Measurements from ENCODE around the gene SPATA20.

The SPATA20 gene

GRCh38 chr17:50604513-50604912, 57.5 kb downstream of the SPATA20 start:
- DNase-seq = peak; percentile 93

DNA sequence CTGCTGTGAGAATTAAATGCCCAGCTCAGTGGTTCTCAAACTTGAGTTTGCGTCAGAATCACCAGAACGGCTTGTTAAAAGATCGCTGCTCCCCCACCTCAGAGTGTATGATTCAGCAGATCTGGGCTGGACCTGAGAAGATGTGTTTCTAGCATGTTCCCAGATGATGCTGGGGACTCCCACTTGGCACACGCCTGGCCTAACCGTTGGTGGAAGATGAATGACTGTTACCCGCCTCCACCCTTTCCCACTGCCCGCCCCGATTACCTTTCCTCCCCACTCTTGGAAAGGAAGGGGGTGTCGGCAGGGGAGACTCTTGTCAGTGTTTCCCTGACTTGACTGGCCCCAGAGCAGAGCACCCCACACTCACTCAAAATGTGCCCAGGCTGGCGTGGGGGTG, 58.5 kb downstream of the SPATA20 start:
- no peak for DNase-seq

Data from NCI-H1694 treated with DMSO at 0.1 percent for 48 hours (cell line).